ENCODE measurements around the gene PRMT2. TPM values are rescaled to one million over a fixed set of nuclear protein-coding genes. Genes with fewer than 3 reads are reported as not detected.

Gene PRMT2
- total RNA-seq, 1 experiment from 2014 or later, result 101 TPM

GRCh38 chr21:46633566-46633965 is 1.9 kb upstream of the PRMT2 start:
- peaks cover 17% of the 10 kb centered on the region for H4K20me1 ChIP-seq (ENCODE audit: low read length)

GRCh38 chr21:46634427-46634826 is 1.0 kb upstream of the PRMT2 start:
- Histone ChIP-seq H3K27ac (ENCODE audit: low read length) (peak overlapping the region; percentile 97), H3K4me3 (ENCODE audit: low read length) (peak overlapping the region; percentile 90), H3K9ac (ENCODE audit: low read length) (peak overlapping the region; percentile 98), H2AFZ (ENCODE audit: low read length) (peak overlapping the region; percentile 86; the same call in 1 of the 2 replicates), H3K4me2 (ENCODE audit: low read length) (peak overlapping the region; percentile 97), H4K20me1 (ENCODE audit: low read length) (peaks cover 17% of the 10 kb centered on the region), H3K27me3 (ENCODE audit: low read length) (no peaks in the 10 kb centered on the region), H3F3A (ENCODE audit: low read length, unreplicated experiment) (no peaks in the 10 kb centered on the region), H3K79me2 (ENCODE audit: low read length) (peaks cover 36% of the 10 kb centered on the region), H3K36me3 (ENCODE audit: low read depth, low read length) (peaks cover 3% of the 10 kb centered on the region; the same call in 1 of the 2 replicates), H3K9me3 (ENCODE audit: low read length) (no peaks in the 10 kb centered on the region), H3K4me1 (ENCODE audit: insufficient read depth, low read length) (peaks cover 46% of the 10 kb centered on the region), H3K9me2 (replicated peaks; ENCODE audit: low read length) (no peaks in the 10 kb centered on the region)
- CTCF ChIA-PET, result no interaction called here
- DNase-seq, result peak; percentile 84
- TF ChIP-seq EZH2phosphoT487 (IDR thresholded peaks at IDR 0.05; ENCODE audit: borderline replicate concordance, low read length), result no peak
- no TSS peak for BruUV-seq (replicated peaks)
- POLR2A ChIA-PET (ENCODE audit: unreplicated experiment), result interaction anchor here (0.6 kb wide), 1 partner anchor 99 kb away, joined by 4 read pairs; no protein-coding TSS in a partner anchor
- ATAC-seq, result peak; percentile 23
- intact Hi-C loops (cut with micrococcal nuclease), result no loop called here

More at GRCh38 chr21:46633566-46633965, 1.9 kb upstream of the PRMT2 start:
- ATAC-seq (no peak), DNase-seq (no peak)
- H2AFZ ChIP-seq (ENCODE audit: low read length), result no peak overlapping the region
- no peak overlapping the region for H3K9ac ChIP-seq (ENCODE audit: low read length)
- no peaks in the 10 kb centered on the region for H3K9me3 ChIP-seq (ENCODE audit: low read length)
- no peaks in the 10 kb centered on the region for H3F3A ChIP-seq (ENCODE audit: low read length, unreplicated experiment)
- ChIA-PET POLR2A (ENCODE audit: unreplicated experiment) (no interaction called here), CTCF (no interaction called here)
- intact Hi-C loops (cut with micrococcal nuclease), result no loop called here
- peak overlapping the region; percentile 97 for H3K27ac ChIP-seq (ENCODE audit: low read length)
- peak overlapping the region; percentile 97; the same call in 1 of the 2 replicates for H3K4me2 ChIP-seq (ENCODE audit: low read length)
- no peaks in the 10 kb centered on the region for H3K9me2 ChIP-seq (replicated peaks; ENCODE audit: low read length)
- no TSS peak for BruUV-seq (replicated peaks)
- peaks cover 3% of the 10 kb centered on the region; the same call in 1 of the 2 replicates for H3K36me3 ChIP-seq (ENCODE audit: low read depth, low read length)
- H3K4me1 ChIP-seq (ENCODE audit: insufficient read depth, low read length), result peaks cover 39% of the 10 kb centered on the region
- H3K4me3 ChIP-seq (ENCODE audit: low read length), result no peak overlapping the region
- H3K27me3 ChIP-seq (ENCODE audit: low read length), result no peaks in the 10 kb centered on the region
- peaks cover 27% of the 10 kb centered on the region for H3K79me2 ChIP-seq (ENCODE audit: low read length)
- TF ChIP-seq EZH2phosphoT487 (IDR thresholded peaks at IDR 0.05; ENCODE audit: borderline replicate concordance, low read length), result no peak
- TF ChIP-seq CTCF (conservative IDR thresholded peaks at IDR 0.05; ENCODE audit: low read depth, low read length), result no peak
- TF ChIP-seq EZH2 (IDR thresholded peaks at IDR 0.05; ENCODE audit: low read length, unreplicated experiment), result no peak

GRCh38 chr21:46634966-46635323 is 529 bp upstream of the PRMT2 start:
- Histone ChIP-seq H3K4me3 (ENCODE audit: low read length) (peak overlapping the region; percentile 90), H3K79me2 (ENCODE audit: low read length) (peaks cover 41% of the 10 kb centered on the region), H3K4me1 (ENCODE audit: insufficient read depth, low read length) (peaks cover 50% of the 10 kb centered on the region), H3K9ac (ENCODE audit: low read length) (peak overlapping the region; percentile 98), H3K27me3 (ENCODE audit: low read length) (no peaks in the 10 kb centered on the region), H3K4me2 (ENCODE audit: low read length) (peak overlapping the region; percentile 97), H3K27ac (ENCODE audit: low read length) (peak overlapping the region; percentile 97), H3F3A (ENCODE audit: low read length, unreplicated experiment) (no peaks in the 10 kb centered on the region), H2AFZ (ENCODE audit: low read length) (peak overlapping the region; percentile 86), H3K9me3 (ENCODE audit: low read length) (no peaks in the 10 kb centered on the region), H3K9me2 (replicated peaks; ENCODE audit: low read length) (no peaks in the 10 kb centered on the region), H3K36me3 (ENCODE audit: low read depth, low read length) (peaks cover 3% of the 10 kb centered on the region; the same call in 1 of the 2 replicates), H4K20me1 (ENCODE audit: low read length) (peaks cover 17% of the 10 kb centered on the region)
- POLR2A ChIA-PET (ENCODE audit: unreplicated experiment), result interaction anchor here (0.7 to 1.5 kb wide), 2 partner anchors 134 to 760 kb away, joined by 11 to 19 read pairs; no protein-coding TSS in a partner anchor
- no peak; the same call in 1 of the 2 replicates for TF ChIP-seq CTCF (conservative IDR thresholded peaks at IDR 0.05; ENCODE audit: low read depth, low read length)
- no peak for TF ChIP-seq EZH2phosphoT487 (IDR thresholded peaks at IDR 0.05; ENCODE audit: borderline replicate concordance, low read length)
- TF ChIP-seq EZH2 (IDR thresholded peaks at IDR 0.05; ENCODE audit: low read length, unreplicated experiment), result no peak
- intact Hi-C loops (cut with micrococcal nuclease), result no loop called here
- CTCF ChIA-PET, result interaction anchor here (0.7 kb wide), 1 partner anchor 9 kb away, joined by 13 read pairs; no protein-coding TSS in a partner anchor
- ATAC-seq, result peak; percentile 4
- DNase-seq, result peak; percentile 60
- BruUV-seq (replicated peaks), result TSS peak; percentile 92

All from PC-3 (cell line).